NCI-H1092 (cell line): ENCODE results near the gene PRRG1.
"Not testable (repeated sequence)": the region's sequence is repeated elsewhere in the genome, so short reads cannot be mapped to it uniquely, and the experiment has no call there.

ENCODE experiments used
- DNase-seq: peaks from one replicate; lab custom pipeline; 2025; lab: John Stamatoyannopoulos, UW

Gene PRRG1

DNA sequence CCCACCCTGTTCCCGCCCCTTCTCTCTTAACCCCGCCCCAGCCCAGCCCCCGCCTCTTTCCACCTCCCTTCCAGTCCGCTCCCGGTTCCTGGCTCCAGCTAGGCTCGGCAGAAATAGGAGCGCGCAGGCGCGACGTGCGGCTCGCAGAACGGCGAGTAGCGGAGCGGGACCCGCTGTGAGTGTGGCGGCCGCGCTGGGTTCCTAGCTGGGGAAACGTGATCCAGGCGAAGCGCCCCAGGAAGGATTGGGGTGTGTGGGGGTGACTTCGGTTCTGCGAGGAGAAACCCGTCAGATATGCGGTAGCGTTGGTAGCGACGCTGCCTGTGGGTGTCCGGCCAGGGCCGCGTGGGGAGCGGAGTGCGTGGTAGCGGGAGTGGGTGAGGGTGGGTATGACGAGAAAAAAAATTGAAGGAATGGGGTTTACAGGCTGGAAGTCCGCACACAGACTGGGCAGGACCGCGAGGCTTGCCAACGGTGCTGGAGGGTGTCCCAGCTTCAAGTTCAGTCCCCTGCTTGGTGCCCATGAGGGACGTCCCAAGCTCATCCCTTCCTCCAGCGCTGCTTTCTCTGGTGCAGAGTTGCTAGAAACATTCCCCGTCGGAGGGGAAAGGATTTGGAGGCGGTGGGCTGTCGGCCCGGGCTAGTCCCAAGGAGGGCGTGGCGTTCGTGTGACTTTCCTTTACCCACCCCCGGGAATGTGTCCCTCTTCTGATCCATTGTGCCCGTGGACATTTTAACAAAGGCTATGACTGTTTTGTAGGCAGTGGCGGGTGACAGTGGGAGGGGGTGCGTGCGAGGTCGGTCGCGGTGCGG, at the start of gene PRRG1:
PRRG1 (plus strand) TSS at position 144 of the 813 bp plus-strand sequence. CDS start 56,886 bp downstream, outside the sequence.
- peak; percentile 11 for DNase-seq

DNA sequence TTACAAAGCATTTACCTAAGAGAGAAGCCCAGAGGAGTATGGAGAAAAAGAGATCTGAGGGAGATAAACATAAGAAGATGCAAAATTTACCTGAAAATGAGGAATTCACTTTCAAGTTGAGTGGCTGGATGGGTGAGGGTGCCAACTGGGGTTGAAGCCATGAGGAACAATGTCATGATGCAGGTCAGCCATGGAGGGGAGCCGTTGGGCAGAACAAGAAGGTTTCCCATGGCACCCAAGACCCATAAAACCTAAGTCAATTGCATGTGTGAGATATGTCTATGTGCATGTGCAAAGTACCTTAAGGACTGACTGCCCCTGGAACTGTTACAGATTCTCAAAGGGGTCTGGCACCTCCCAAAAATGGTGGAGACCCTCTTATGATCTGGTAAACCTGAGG, 46.6 kb upstream of the PRRG1 start:
- no peak for DNase-seq

- DNase-seq = not testable (repeated sequence)
These were observed 43.9 kb upstream of the PRRG1 start for GRCh38 chrX:37305238-37305637.

- DNase-seq = no peak
These were observed 34.6 kb upstream of the PRRG1 start for GRCh38 chrX:37314531-37314930.

DNA sequence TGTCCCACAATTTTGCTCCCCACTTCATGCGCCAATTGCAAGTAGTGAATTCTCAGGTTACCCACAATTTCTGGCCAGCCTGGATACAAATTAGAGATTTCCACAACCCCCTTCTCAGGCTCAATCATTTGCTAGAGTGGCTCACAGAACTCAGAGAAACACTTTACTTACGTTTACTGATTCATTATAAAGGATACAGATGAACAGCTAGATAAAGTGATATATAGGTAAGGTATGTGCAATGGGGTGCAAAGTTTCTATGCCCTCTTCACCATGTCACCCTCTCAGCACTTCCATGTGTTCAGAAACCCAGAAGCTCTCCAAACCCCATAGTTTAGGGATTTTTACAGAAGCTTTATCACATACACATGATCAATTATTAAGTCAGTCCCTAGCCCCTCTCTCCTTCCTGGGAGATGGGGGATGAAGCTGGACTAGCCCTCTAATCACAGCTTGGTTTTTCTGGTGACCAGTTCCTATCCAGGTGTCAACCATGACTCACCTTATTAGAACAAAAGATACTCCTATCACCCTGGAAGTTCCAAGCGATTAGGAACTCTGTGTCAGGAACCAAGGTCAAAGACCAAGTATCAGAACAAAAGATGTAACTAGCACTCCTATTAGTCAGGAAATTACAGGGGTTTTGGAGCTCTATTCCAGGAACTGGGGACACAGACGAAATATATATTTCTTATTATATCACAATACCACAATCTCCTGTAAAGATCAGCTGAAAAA, 33.5 kb upstream of the PRRG1 start:
- DNase-seq = no peak

GRCh38 chrX:37320541-37321203, 28.5 kb upstream of the PRRG1 start:
- DNase-seq = no peak

DNA sequence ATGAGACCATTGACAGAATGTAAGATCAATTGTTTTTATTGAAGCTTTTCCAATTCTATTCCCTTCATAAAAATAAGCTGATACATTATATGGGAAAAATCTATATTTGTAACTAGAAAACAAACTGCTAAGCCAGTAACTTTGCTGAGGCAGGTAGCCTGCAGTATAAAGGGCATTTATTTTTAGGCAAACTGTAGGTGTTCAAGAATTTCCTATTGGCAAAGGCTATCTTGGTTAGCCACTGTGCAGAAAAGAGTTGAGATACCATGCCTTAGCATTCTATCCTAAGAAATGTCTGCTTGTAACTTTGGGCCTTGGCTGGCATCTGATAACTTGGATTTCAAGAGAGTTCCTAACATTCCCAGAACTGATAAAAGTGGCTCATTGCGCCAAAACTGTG, 18.5 kb upstream of the PRRG1 start:
- DNase-seq = no peak

- DNase-seq = no peak
These were observed 17.6 kb upstream of the PRRG1 start for GRCh38 chrX:37331546-37331945.

DNA sequence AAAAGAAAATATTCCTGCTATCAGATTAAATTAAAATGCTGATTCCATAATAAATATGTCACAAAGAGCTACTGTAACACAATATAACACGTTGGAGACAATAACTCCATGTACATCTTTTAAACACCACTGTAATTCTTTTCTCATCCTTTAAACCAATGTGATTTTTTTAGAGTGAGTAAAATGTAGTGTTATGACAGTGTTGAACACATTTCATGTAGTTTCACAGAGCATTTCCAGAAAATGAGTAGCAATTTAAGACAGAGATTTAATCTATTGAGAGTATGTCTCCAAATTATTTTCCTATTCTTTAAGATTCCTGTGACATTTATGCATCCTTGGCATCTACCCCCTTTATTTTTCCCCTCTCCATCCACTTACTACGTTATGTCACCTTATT, 17.1 kb upstream of the PRRG1 start:
- DNase-seq = no peak

DNA sequence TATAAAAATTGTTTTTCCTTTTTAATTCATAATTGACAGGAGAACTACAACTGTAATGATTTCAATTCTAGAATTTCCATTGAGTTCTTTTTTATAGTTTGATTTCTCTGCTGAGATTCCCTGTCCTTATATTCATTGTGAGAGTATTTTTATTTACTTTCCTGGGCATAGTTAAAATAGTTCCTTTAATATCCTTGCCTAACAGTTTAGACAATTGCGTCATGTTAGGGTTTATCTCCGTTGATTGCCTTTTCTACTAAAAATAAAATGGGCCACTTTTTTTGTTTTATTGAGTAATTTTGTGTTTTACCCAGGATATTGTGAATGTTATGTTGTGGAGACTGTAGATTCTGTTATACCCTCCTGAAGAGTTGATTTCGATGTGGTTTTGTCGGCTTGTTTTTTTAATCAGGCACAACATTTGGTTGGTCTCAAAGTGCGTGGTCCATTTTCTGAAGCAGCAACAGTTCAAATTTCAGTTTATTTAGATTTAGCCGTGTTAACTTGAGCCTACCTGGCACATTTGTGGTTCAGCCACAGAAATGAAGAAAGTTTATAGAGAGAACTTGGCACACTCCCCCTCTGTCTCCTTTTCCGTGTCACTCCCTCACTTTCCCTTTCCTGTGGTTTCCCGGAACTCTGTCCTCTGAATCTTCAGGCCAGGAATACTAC, 16.0 kb upstream of the PRRG1 start:
- DNase-seq = no peak

- no peak for DNase-seq
These were observed 1.7 kb upstream of the PRRG1 start for GRCh38 chrX:37347420-37347819.

DNA sequence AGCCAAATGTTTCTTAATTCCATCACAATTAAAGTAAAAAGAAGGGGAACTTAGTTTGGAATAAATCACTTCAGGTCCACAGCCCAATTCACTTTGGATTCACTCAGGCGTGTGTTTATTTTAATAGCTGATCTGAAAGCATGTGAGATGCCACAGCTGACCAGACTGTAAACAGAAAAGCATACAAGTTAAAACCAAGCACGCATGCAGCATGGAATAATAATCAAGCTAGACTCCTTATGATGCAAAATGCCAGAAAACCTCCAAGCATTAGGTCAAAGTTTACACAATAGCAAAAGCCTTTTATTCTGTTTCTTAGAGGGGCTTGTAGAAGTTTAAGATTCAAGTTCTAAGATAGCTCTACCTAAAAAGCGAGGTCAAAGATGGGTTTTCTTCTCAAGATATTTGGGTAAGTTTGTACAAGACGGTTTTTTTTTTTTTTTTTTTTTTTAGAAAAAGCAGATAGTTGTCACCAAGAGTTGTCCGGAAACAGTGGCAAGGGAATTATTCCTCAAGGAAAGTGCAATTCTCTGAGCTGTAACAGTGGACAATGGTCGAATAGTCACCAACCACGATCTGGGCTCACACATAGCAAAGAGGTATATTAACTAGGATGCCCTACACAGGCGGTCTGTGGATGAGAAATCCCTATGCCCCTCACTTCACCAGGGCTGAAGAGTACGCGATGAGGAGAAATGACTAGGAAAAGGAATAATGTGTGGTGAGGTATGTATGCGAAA, 763 bp upstream of the PRRG1 start:
- no peak for DNase-seq

DNA sequence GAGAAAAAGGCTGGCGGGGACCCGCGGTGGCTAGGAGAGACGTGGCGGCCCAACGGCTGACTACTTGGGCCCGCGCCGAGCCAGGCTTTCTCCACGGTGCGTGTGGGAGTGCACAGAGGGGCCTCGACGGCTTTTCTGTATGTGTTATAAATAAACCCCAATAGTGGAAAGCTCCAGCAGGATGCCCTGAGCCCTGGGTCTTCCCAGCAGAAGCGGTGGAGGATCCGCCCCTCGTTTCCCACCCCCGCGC, 268 bp upstream of the PRRG1 start:
- no peak for DNase-seq

DNA sequence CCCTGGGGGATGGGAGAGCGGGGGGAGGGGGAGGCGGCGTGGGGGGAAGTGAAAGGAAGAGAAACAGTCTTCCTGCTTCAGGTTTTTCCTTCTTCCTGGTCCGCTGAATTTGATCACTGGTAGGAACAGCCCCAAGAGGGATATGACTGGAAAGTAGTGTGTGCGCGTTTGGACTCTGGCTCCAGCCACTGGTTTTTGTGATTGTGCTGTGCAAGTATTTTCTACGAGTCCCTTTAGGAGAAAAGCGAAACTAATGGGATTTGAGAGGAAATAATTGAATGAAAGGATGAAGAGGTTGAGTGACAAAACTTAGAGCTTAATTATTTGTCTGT, 836 bp downstream of the PRRG1 start:
- DNase-seq = no peak

DNA sequence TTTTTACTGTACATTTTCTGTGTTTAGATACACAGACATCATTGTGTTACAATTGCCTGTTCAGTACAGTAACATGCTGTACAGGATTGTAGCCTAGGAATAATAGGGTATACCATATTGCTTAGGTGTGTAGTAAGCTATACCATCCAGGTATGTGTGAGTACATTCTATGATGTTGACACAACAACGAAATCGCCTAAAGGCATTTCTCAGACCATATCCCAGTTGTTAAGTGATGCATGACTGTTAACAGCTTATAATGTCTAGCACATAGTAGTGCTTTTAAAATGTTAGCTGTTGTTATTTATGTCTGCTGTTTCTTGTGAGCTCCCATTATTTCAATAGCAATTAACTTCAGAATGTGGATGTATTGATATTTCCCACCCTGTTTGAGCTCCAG, 4.5 kb downstream of the PRRG1 start:
- no peak for DNase-seq

DNA sequence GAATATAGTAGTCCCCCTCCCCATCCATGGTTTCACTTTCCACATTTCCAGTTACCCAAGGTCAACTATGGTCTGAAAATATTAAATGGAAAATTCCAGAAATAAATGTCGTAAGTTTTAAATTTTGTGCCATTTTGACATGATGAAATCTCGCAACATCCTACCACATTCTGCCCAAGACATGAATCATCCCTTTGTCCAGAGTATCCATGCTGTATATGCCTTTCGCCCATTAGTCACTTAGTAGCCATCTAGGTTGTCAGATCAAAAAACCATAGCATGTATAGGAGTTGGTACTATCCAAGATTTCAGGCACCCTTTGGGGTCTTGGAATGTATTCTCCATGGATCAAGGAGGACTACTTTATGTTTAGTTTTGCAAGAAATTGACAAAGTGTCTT, 8.3 kb downstream of the PRRG1 start:
- no peak for DNase-seq

DNA sequence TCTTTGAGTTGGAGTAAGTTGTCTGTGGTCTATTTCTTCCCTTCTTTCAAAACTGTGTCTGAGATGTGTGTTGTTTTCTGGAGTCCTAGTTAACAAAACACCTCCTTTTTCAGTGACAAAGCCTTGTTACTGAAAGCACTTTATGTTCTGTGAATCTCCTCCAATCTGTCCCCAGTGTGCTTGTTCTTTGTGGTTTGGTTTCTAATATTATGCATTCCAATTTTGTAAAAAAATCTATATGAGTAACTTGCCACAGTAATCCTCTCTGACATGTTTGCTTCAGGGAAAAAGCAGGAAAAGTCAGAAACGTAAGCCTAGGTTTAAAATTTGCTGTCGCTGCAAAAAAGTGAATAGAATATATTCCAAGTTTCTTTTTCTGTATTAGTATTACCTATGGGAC, 12.4 kb downstream of the PRRG1 start:
- no peak for DNase-seq

GRCh38 chrX:37364666-37365065, 15.5 kb downstream of the PRRG1 start:
- no peak for DNase-seq

DNA sequence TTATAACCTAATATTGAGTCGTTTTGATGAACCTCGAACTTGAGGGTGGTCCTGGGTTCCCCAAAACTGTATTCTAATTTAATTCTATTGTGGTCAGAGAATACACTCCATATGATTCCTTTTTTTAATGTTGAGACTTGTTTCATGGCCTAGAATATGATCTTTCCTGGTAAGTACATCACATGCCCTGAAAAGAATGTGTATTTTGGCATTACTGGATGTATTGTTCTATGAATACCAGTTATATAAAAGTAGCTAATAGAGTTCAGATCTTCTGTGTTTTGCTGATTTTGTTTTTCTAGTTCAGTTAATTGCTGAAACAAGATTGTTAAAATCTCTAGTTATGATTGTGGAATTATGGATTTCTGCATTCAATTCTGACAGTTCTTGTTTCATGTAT, 18.8 kb downstream of the PRRG1 start:
- DNase-seq = no peak

DNA sequence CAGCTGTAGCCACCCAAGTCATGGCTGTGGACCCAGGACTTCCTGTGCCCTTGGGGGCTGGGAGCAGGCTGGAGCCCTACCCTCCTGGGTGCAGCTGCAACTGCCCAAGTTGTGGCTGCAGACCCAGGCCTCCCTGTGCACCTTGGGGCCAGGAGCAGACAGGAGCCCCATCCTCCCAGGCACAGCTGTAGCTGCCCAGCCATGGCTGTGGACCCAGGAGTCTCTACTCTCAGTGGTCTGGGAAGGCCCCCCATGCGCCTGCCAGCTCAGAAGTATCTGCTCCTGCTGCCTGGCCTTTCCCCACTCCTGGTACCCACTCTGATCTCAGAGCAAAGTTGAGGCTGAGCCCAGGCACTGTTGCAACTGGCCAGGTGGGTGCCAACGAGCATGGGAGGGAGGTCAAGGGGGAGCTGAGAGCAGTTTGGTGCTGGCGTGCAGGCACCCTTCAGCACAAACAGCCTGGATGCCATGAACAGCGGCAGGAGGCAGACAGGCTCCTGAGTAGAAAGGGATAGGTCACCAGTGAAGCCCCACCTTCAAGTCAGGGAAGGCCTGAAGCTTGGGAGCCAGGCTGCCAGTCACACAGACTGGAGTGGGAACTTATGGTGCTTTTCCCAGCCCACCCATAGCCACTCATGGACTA, 21.5 kb downstream of the PRRG1 start:
- DNase-seq = no peak

- DNase-seq = no peak
These were observed 22.4 kb downstream of the PRRG1 start for GRCh38 chrX:37371578-37371991.

DNA sequence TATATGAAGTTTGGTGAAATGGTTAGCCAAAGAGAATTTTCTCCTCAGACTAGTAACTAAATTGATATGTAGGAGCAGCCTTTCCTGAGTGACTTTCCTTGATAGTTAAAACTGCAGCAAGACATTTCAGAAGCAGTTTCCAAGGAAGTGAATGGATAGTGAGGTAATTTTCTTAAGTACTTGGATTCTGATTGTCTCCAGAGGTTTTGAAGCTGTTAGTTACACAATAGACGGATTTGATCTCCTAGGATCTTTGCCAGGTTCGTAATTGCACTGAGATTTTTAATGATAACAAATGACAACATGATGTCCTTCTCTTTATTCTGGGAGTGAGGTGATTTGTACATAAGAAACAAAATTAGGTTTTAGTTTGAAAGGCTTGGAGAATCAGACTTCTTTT, 29.2 kb downstream of the PRRG1 start:
- no peak for DNase-seq
